ENCODE data around the gene LGI4. TPM values are rescaled to one million over a fixed set of nuclear protein-coding genes. Genes with fewer than 3 reads are reported as not detected.

The LGI4 gene
- total RNA-seq, 1 donor from 2014 or later = not detected

DNA sequence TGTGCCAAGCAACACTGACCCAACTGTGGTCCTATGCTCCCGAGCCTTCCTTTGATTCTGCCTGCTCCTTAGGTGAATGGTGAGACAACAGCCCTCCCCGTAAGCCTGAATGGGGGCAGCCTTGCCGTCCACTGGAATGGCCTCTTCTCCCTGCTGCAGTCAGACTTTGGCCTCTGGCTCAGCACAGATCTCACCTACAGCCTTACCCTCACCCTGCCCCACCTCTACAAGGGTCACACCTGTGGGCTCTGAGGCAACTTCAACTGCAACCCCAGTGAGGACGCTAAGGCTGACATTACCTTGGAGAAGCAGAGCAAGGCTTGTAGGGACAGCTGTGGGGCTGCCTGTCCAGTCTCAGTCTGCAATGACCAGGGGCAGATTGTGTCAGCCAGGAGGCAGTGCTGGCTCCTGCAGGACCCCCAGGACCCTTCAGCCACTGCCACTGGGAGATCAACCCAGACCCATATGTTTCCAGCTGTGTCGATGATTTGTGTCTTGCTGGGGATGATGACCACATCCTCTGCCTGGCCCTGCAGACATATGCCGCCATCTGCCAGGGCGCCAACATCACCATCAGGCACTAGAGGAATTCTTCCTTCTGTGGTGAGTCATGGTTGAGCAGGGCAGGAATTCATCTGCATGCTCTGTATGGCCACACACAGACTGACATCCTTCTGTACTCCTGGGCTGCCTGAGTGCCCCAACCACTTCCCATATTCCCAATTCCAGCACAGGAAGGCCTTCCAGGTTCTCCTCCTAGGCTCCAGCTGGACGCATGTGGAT, 46.5 kb downstream of the LGI4 start:
- peak in 1 of 2 donors; percentile 55 for DNase-seq (ENCODE audit: low read depth in 2 of 2)

- DNase-seq (ENCODE audit: low read depth in 2 of 2) = no peak
Measured at GRCh38 chr19:35087393-35087792, 47.5 kb downstream of the LGI4 start.

DNA sequence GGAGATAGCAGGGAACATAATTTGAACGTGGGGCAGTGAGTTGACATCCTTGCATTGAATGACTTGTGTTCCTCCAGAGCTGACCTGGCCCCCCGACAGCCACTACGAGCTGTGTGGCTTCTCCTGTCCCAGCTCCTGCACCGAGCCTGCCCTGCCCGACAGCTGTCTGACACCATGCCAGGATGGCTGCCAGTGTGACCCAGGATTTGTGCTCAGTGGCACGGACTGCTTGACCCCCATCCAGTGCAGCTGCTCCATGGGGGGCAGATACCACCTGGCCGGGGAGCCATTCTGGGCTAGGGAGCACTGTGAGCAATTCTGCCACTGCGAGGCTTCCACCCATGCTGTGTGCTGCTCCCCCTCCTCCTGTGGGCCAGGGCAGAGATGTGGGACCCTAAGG, 48.4 kb downstream of the LGI4 start:
- no peak for DNase-seq (ENCODE audit: low read depth in 2 of 2)

DNA sequence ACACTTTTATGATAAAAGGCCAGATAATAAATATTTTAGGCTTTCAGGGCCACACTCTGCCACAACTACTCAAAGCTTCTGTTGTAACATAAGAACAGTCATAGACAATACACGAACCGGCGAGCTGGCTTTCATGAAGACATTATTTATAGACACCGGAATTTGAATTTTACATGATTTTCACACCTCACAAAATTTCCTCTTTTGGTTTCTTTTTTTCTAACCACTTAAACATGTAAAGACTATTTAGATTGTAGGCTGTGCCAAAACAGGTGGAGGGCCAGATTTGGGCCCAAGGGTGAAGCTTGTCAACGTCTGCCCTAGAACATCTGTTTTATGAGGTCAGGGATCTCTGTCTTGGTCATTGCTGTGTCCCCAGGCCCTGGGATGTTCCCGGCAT, 48.9 kb downstream of the LGI4 start:
- DNase-seq (ENCODE audit: low read depth in 2 of 2) = no peak

DNA sequence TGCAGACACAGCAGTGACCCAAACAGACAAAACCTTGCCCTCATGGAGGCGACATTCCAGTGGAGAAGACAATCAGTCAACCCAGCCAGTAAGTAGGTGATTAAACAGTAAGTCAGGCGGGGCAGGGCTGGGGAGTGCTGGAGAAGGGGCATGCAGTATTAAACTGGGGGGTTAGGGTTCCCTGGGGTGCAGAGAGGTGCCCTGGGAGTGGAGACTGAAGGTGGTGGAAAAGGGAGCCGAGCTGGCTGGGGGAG, 50.4 kb downstream of the LGI4 start:
- no peak for DNase-seq (ENCODE audit: low read depth in 2 of 2)

DNA sequence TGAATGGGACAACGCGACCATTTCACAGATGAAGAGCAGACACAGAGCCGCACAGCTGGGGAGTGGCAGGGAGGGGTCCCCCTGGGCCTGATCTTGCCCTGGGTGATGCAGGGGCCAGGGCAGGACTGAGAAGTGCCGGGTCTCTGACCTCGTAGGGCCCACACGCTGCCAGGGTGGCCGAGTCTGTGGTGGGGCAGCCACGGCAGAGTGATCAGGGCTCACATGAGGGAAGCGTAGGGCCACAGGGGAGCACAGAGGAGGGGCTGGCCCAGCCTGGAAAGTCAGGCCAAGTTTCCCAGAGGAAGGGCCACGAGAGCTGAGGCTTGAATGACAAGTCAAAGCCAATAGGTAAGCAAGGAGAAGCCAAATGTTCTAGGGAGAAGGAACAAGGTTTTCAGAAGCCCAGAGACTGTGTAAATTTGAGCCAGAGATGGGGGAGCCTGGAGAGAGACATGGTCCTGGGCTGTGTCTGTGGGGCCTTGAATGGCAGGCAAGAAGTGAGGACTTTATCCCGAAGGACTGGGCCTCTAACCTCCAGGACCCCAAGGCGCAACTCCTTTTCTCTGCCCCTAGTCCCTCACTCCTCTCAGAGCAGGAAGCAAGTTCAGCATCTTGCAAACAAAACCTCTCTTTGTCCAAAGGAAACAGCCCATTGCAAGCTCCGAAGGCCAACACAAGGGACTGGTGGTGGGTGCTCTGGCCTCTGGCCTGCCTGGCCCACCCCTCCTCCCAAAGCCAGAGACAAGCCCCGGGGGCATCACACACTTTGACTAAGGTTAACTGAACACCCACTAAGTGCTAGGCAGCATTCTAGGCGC, 51.0 kb downstream of the LGI4 start:
- DNase-seq (ENCODE audit: low read depth in 2 of 2) = no peak

DNA sequence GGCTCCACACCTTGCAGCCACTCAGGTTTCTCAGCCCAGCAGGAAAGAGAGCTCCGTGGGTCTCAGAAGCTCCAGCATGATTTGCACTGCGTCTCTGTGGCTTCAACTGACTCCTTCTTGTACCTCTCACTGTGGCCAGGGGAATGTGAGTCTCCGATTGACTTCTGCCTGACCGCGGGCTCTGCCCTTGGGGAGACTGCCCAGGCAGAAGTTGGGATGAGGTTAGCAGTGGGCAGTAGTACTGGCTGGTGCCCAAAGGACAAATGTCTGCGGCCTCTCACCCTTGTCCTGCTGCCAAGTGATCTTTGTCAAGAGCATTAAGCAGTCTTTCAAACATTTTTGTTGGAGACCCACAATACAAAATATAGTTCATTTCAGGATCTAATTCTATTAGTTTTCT, 53.7 kb downstream of the LGI4 start:
- DNase-seq (ENCODE audit: low read depth in 2 of 2) = no peak

DNA sequence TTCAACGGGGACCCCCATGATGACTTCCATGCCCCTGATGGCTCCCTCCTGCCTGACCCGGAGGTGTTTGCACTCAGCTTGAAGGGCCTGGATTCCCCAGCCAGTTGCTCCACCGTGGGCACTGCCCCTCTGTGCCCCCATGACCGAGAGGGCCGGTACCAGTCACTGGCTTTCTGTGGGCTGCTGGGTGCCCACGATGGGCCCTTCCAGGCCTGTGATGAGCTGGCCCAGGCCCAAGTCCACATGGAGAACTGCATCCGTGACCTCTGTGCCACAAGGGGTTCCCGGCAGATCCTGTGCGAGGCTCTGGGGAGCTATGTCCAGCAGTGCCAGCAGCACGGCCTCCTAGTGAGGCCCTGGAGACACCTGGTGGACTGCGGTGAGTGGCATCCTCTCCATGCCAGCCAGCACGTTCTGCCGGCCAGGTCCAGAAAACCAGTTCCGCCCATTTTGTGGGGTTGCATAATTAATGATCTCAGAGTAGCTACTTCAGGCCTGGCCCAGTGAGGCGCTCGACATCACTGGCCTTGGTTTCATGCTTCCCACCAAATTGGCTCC, 54.2 kb downstream of the LGI4 start:
- no peak for DNase-seq (ENCODE audit: low read depth in 2 of 2)

DNA sequence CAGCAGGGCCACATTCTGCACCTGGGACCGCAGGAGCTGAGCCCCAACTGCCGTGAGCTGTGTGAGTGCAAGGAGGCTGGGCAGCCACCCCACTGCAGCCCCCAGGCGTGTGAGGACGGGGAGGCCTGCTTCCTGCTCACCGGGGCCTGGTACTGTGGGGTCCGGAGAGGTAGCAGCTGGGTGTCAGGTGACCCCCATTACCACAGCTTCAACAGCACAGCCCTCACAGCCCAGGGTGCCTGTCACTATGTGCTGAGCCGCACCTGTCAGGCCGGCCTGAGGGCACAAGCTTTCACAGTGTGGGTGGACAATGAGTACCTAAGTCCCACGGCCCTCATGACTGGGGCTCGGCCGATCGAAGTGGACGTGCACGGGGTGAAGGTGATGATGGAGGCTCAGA, 55.0 kb downstream of the LGI4 start:
- no peak for DNase-seq (ENCODE audit: low read depth in 2 of 2)

DNA sequence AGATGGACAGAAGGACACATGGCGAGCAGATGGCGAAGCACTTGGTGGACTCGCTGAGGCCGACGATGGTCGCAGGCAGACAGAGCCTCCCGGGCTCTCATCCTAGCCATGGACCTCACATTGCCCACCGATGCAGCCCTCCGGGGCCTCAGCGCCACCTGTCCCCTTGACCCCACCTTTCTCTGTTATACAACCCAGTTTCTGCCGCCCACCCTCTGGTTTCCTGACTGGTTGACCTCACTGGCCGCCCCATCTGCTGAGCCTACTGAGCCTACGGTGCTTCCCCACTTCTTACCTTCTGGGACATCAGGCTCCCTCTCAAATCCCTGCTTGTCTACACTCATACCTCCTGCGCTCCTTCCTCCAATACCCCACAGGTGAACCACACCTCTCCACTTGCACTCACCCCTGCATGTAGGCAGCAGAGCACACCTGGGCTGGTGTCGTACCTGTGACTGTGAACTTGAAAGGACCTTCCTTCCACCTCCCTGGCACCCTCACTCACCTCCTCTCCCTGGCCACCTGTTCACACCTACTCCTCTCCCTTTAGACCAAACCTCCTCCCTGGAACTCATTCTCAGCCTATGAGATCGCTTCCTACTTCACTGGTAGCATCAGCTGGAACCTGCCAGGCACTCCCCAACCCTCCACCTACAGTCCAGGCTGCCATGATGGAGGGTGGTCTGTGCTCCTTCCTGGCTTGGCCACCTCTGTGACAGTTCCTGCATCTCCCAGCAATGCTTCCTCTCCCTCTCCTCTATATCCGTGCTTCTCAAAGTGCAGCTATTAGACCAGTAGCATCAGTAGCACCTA, 57.2 kb downstream of the LGI4 start:
- no peak for DNase-seq (ENCODE audit: low read depth in 2 of 2)

DNA sequence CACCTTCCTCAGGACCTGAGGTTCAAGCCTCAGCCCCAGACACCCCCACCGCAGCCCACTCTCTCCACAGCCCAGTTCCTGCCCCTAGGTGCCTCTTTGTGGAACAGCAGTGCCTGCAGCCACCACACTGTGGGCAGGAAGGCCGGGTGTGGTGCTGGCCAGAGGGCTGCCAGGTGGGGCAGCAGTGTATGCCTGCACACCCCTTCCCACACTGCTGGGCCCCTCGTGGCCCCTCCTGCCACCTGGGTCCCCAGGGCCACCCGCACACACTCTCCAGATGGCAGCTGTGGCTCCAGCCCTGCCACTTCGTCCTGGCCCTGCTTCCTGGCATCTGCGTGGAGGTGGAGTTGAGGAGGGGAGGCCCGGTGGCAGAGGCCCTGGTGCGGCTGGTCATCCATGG, 58.2 kb downstream of the LGI4 start:
- no peak for DNase-seq (ENCODE audit: low read depth in 2 of 2)

DNA sequence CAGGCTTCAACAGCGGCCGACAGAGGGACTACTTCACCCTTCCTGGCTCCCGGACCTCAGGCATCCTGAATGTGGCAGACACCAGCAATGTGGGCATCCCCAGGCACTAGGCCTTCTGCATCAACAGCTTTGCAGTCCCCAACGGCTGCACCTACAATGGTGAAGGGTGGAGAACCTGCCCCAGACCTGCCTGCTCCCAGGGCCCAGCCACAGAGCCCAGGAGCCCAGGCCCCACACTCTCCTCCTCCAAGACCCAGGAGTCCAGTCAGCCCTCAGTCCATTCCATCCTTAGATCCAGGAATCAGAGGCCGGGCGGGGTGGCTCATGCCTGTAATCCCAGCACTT, 58.9 kb downstream of the LGI4 start:
- no peak for DNase-seq (ENCODE audit: low read depth in 2 of 2)

GRCh38 chr19:35075202-35076025, 59.4 kb downstream of the LGI4 start:
- no peak for DNase-seq (ENCODE audit: low read depth in 2 of 2)

Other genes with a start within 250 kb of the LGI4 start
- 3.9 and 4.4 TPM in 2 replicates for gene ZNF30, start 208.2 kb downstream of the LGI4 start, total RNA-seq
- gene ZNF792, start 170.8 kb downstream of the LGI4 start, total RNA-seq = 25.9 and 39.1 TPM in 2 replicates
- 24.6 and 32.9 TPM in 2 replicates for gene GRAMD1A, start 134.7 kb downstream of the LGI4 start, total RNA-seq
- 5.2 and 5.7 TPM in 2 replicates for gene SCN1B, start 104.6 kb downstream of the LGI4 start, total RNA-seq
- under 0.01 TPM in 2 replicates for gene HPN, start 93.3 kb downstream of the LGI4 start, total RNA-seq
- gene FXYD3, start 19.2 kb downstream of the LGI4 start, total RNA-seq = not detected in 2 replicates
- gene FXYD1, start 3.8 kb upstream of the LGI4 start, total RNA-seq = not detected in 2 replicates
- not detected in 2 replicates for gene FXYD7, start 8.2 kb upstream of the LGI4 start, total RNA-seq
- gene FXYD5, start 19.7 kb upstream of the LGI4 start, total RNA-seq = 14.2 and 17.9 TPM in 2 replicates
- not detected in 2 replicates for gene FAM187B, start 93.7 kb upstream of the LGI4 start, total RNA-seq
- gene LSR, start 113.9 kb upstream of the LGI4 start, total RNA-seq = 0.20 and 0.44 TPM in 2 replicates
- 25.5 and 52.2 TPM in 2 replicates for gene USF2, start 133.9 kb upstream of the LGI4 start, total RNA-seq
- gene HAMP, start 147.5 kb upstream of the LGI4 start, total RNA-seq = under 0.01 TPM in 2 replicates
- not detected in 2 replicates for gene MAG, start 157.1 kb upstream of the LGI4 start, total RNA-seq
- 0.22 TPM in 1 of 2 replicates, not detected in the other for gene CD22, start 194.1 kb upstream of the LGI4 start, total RNA-seq
- not detected in 2 replicates for gene FFAR1, start 212.8 kb upstream of the LGI4 start, total RNA-seq
- under 0.01 TPM in 1 of 2 replicates, not detected in the other for gene FFAR3, start 223.4 kb upstream of the LGI4 start, total RNA-seq
- not detected in 2 replicates for gene GPR42, start 236.0 kb upstream of the LGI4 start, total RNA-seq